OCI-LY1 (cell line): ENCODE results near the gene RALGPS2.
A peak's percentile ranks its signal among the peaks of the same experiment; 100 is the strongest.

Experiments used
- H2AFZ ChIP-seq: fragments of 200-600 bp; sonication (generic), shearing (Covaris generic); 2 replicates; pipeline ENCODE4 v1.6.0; 2014; ENCODE audit warnings: antibody characterized with exemption, mild to moderate bottlenecking, low read length
- H3F3A ChIP-seq: fragments of 200-600 bp; sonication (generic), shearing (Covaris generic); 2 replicates; pipeline ENCODE4 v1.6.0; 2014; ENCODE audit warnings: mild to moderate bottlenecking, antibody characterized with exemption, low read length, moderate library complexity; ENCODE audit not compliant: insufficient read depth
- H3K27ac ChIP-seq: fragments of 200-600 bp; sonication (generic); 2 replicates; pipeline ENCODE4 v1.5.1; 2014; ENCODE audit warnings: low read length, mixed run types, mild to moderate bottlenecking, low read depth; ENCODE audit not compliant: poor library complexity, severe bottlenecking
- H3K27me3 ChIP-seq: fragments of 200-600 bp; sonication (generic); 2 replicates; pipeline ENCODE4 v1.6.0; 2014; ENCODE audit warnings: antibody characterized with exemption, mild to moderate bottlenecking, low read length, moderate library complexity; ENCODE audit not compliant: insufficient read depth
- H3K36me3 ChIP-seq: fragments of 200-600 bp; sonication (generic); 2 replicates; pipeline ENCODE4 v1.6.1; 2014; ENCODE audit warnings: mild to moderate bottlenecking, antibody characterized with exemption, low read length, moderate library complexity, mixed read lengths; ENCODE audit not compliant: insufficient read depth
- H3K4me1 ChIP-seq: fragments of 200-600 bp; sonication (generic); 2 replicates; pipeline ENCODE4 v1.5.1; 2014; ENCODE audit warnings: mild to moderate bottlenecking, low read length, moderate library complexity; ENCODE audit not compliant: insufficient read depth, severe bottlenecking
- H3K4me2 ChIP-seq: fragments of 200-600 bp; sonication (generic), shearing (Covaris generic); 2 replicates; pipeline ENCODE4 v1.6.1; 2014; ENCODE audit warnings: low read length
- H3K4me3 ChIP-seq: fragments of 200-600 bp; sonication (generic); 2 replicates; pipeline ENCODE4 v1.5.1; 2014; ENCODE audit warnings: low read length, low read depth, mild to moderate bottlenecking, mixed read lengths; ENCODE audit not compliant: poor library complexity, severe bottlenecking
- H3K79me2 ChIP-seq: fragments of 200-600 bp; shearing (Covaris generic); 2 replicates; pipeline ENCODE4 v1.6.1; 2016; ENCODE audit warnings: mixed run types, low read length, mixed read lengths; ENCODE audit not compliant: insufficient read depth
- H3K9ac ChIP-seq: fragments of 200-600 bp; sonication (generic), shearing (Covaris generic); 2 replicates; pipeline ENCODE4 v1.6.1; 2014; ENCODE audit warnings: mild to moderate bottlenecking, low read length, mixed read lengths
- H3K9me2 ChIP-seq: fragments of 200-600 bp; sonication (generic), shearing (Covaris generic); 2 replicates; pipeline ENCODE4 v1.6.1; 2014; ENCODE audit warnings: low read depth, mild to moderate bottlenecking, low read length, mixed read lengths
- H3K9me3 ChIP-seq: fragments of 200-600 bp; shearing (Covaris generic); 2 replicates; pipeline ENCODE4 v1.6.1; 2014; ENCODE audit warnings: low read length, mixed read lengths
- H4K20me1 ChIP-seq: fragments of 200-600 bp; sonication (generic), shearing (Covaris generic); 2 replicates; pipeline ENCODE4 v1.6.0; 2016; ENCODE audit warnings: mild to moderate bottlenecking, low read length; ENCODE audit not compliant: insufficient read depth
- EZH2 ChIP-seq: fragments of 200-600 bp; sonication (generic), shearing (Covaris generic); IDR thresholded peaks from 2 replicates; pipeline ENCODE4 v1.8.0; 2017; ENCODE audit warnings: borderline replicate concordance, mixed run types, mild to moderate bottlenecking, antibody characterized with exemption, low read length, moderate library complexity, mixed read lengths
- TF ChIP-seq, protein P1 (sequence below): fragments of 200-600 bp; sonication (generic), shearing (Covaris generic); IDR thresholded peaks from 2 replicates; pipeline ENCODE4 v1.5.1; 2017; ENCODE audit warnings: mild to moderate bottlenecking, antibody characterized with exemption, low read length, moderate library complexity, mixed read lengths

RALGPS2 gene

DNA sequence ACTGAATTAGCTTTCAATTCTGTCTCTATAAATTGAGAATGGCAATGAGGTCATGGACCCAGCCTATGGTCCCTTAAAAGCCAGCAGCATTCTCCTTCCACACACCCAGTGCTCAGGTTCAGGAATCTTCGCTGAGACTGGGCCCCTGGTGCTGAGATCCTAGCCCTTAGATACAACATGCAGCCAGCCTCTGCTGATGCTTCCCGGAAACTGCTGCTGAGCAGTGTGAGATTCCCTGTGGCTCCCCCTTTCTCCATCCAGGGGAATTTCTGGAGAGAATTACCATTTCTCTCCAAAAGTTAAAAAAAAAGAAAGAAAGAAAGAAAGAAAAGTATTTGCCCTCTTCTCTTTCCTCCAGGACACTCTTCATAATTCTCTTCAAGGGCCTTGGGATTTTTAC, 31.7 kb upstream of the RALGPS2 start:
- H3K79me2 ChIP-seq: peaks cover 22% of the 10 kb centered on the region
- no peak overlapping the region for H3K4me2 ChIP-seq
- peaks cover 10% of the 10 kb centered on the region for H3K4me1 ChIP-seq
- no peaks in the 10 kb centered on the region for H4K20me1 ChIP-seq
- H3K9me2 ChIP-seq: no peaks in the 10 kb centered on the region
- no peaks in the 10 kb centered on the region for H3K9me3 ChIP-seq
- H2AFZ ChIP-seq: no peak overlapping the region
- peaks cover 44% of the 10 kb centered on the region for H3K36me3 ChIP-seq
- no peak overlapping the region for H3K27ac ChIP-seq
- H3F3A ChIP-seq: 0 out of 2 replicates have a peak, but pooled peaks cover 5% of the 10 kb centered on the region
- TF ChIP-seq, protein P1, sequence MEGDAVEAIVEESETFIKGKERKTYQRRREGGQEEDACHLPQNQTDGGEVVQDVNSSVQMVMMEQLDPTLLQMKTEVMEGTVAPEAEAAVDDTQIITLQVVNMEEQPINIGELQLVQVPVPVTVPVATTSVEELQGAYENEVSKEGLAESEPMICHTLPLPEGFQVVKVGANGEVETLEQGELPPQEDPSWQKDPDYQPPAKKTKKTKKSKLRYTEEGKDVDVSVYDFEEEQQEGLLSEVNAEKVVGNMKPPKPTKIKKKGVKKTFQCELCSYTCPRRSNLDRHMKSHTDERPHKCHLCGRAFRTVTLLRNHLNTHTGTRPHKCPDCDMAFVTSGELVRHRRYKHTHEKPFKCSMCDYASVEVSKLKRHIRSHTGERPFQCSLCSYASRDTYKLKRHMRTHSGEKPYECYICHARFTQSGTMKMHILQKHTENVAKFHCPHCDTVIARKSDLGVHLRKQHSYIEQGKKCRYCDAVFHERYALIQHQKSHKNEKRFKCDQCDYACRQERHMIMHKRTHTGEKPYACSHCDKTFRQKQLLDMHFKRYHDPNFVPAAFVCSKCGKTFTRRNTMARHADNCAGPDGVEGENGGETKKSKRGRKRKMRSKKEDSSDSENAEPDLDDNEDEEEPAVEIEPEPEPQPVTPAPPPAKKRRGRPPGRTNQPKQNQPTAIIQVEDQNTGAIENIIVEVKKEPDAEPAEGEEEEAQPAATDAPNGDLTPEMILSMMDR: no peak
- TF ChIP-seq EZH2: no peak
- H3K4me3 ChIP-seq: no peak overlapping the region
- H3K9ac ChIP-seq: no peak overlapping the region
- H3K27me3 ChIP-seq: no peaks in the 10 kb centered on the region

DNA sequence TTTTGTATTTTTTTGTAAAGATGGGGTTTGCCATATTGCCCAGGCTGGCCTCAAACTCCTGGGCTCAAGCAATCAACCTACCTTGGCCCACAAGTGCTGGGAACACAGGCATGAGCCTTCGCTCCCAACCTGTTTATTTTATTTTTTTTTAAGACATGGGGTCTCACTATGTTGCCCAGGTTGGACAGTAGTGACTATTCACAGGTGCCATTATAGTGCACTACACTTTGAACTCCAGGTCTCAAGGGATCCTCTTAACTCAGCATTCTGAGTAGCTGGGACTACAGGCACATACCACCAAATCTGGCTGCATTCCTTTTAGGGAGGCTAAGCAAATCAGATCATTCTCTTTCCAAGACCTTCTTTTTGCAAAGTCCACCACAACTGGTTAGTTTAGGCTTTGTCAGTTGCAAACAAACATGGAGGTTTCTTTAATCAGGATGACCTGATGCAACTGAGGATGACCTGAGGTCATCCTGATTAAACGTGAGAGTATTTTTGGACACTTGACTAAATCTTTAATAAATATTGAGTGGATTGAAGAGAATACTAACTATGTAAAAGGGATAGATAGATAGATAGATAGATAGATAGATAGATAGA, 30.0 kb upstream of the RALGPS2 start:
- Histone ChIP-seq H3K4me2 (no peak overlapping the region), H3K9ac (no peak overlapping the region), H3K36me3 (peaks cover 48% of the 10 kb centered on the region), H3K4me3 (no peak overlapping the region), H3K27ac (no peak overlapping the region), H3K4me1 (peaks cover 3% of the 10 kb centered on the region), H3K9me3 (no peaks in the 10 kb centered on the region), H4K20me1 (no peaks in the 10 kb centered on the region), H2AFZ (no peak overlapping the region), H3F3A (0 out of 2 replicates have a peak, but pooled peaks cover 5% of the 10 kb centered on the region), H3K27me3 (no peaks in the 10 kb centered on the region), H3K9me2 (no peaks in the 10 kb centered on the region), H3K79me2 (peaks cover 20% of the 10 kb centered on the region)
- TF ChIP-seq EZH2: no peak
- TF ChIP-seq, protein P1: no peak

DNA sequence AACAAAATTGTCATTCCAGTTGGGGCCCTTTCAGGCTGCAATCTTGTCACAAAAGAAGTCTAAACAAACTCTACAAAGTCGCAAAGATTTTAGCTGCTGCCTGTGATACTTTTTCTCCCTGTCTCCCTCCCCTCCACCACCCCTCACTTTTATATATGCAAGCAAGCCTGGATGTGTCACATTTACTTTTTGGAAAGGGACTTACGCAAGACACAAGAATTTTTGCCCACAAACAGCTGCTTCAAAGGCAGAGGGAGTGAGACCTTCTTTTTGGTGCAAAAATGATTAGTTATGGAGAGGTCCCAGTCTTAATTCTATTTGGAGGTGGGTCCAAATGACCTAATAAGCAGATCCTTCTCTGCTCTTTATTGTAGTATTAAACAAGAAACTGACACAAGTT, 22.9 kb upstream of the RALGPS2 start:
- H3K36me3 ChIP-seq: peaks cover 71% of the 10 kb centered on the region
- H3K9me2 ChIP-seq: no peaks in the 10 kb centered on the region
- H3F3A ChIP-seq: 0 out of 2 replicates have a peak, but pooled peaks cover under 1% of the 10 kb centered on the region
- no peaks in the 10 kb centered on the region for H3K27me3 ChIP-seq
- H3K4me1 ChIP-seq: peaks cover 56% of the 10 kb centered on the region
- H3K9me3 ChIP-seq: no peaks in the 10 kb centered on the region
- H3K4me2 ChIP-seq: no peak overlapping the region
- H3K27ac ChIP-seq: peak overlapping the region; percentile 14
- H3K4me3 ChIP-seq: no peak overlapping the region
- TF ChIP-seq, protein P1: no peak
- no peak for TF ChIP-seq EZH2
- no peak overlapping the region for H2AFZ ChIP-seq
- no peaks in the 10 kb centered on the region for H4K20me1 ChIP-seq
- H3K9ac ChIP-seq: no peak overlapping the region
- H3K79me2 ChIP-seq: peaks cover 23% of the 10 kb centered on the region
